Tibial artery (tissue), 4 donors: ENCODE results near the gene OCSTAMP.

ENCODE experiments used
- DNase-seq, 2 donors: peaks; one replicate each; pipeline ENCODE4 v3.0.0-alpha.2; 2019
- H3K27ac ChIP-seq, 2 donors: fragments of 200-600 bp; sonication (generic) in 1 of 2; 1 replicate in 1 of 2; 2 replicates in 1 of 2; pipeline ENCODE4 v1.5.1; 2018 to 2019; ENCODE audit warnings: mild to moderate bottlenecking in 1 of 2
- H3K27me3 ChIP-seq, 2 donors: fragments of 200-600 bp; sonication (generic) in 1 of 2; one replicate each; pipeline versions ENCODE4 v1.5.1 to v1.6.0; 2016 to 2019
- H3K36me3 ChIP-seq, 3 donors: fragments of 200-600 bp; sonication (generic) in 2 of 3; one replicate each; pipeline ENCODE4 v1.5.1; 2016 to 2019; ENCODE audit warnings: mild to moderate bottlenecking in 2 of 3
- H3K4me1 ChIP-seq, 4 donors: fragments of 200-600 bp; sonication (generic) in 2 of 4; 1 replicate in 3 of 4; 2 replicates in 1 of 4; pipeline ENCODE4 v1.5.1; 2016 to 2019
- H3K4me3 ChIP-seq, 2 donors: fragments of 200-600 bp; sonication (generic) in 1 of 2; 1 replicate in 1 of 2; 2 replicates in 1 of 2; pipeline ENCODE4 v1.5.1; 2018 to 2019; ENCODE audit warnings: mild to moderate bottlenecking in 2 of 2
- H3K9me3 ChIP-seq, 3 donors: fragments of 200-600 bp; sonication (generic) in 1 of 3; one replicate each; pipeline ENCODE4 v1.5.1; 2016 to 2019
- CTCF ChIP-seq, 2 experiments: fragments of 200-600 bp in 1 of 2; fragments of 450-650 bp in 1 of 2; IDR thresholded peaks; one replicate each; pipeline ENCODE4 v1.5.1; 2017 to 2019; ENCODE audit warnings: antibody characterized with exemption in 2 of 2, mild to moderate bottlenecking in 1 of 2, moderate library complexity in 1 of 2
- intact Hi-C: fragments of 100-400 bp; cut with DNase I; formaldehyde crosslinking; loops from one replicate; pipeline ENCODE4 v1.15.0; 2023; ENCODE audit warnings: low total_unique reads

Gene OCSTAMP

GRCh38 chr20:46520976-46521579, 29.4 kb downstream of the OCSTAMP start:
- H3K36me3 ChIP-seq, result no peaks in the 10 kb centered on the region
- TF ChIP-seq CTCF (IDR thresholded peaks at IDR 0.05), result peak; percentile 29 to 39

GRCh38 chr20:46520540-46520939, 29.9 kb downstream of the OCSTAMP start:
- TF ChIP-seq CTCF (IDR thresholded peaks at IDR 0.05), result no peak
- intact Hi-C loops, result no loop called here
- H3K27me3 ChIP-seq, result peaks cover 0 to 17% of the 10 kb centered on the region in 2 donors
- no peak for DNase-seq
- no peak overlapping the region for H3K27ac ChIP-seq
- no peak overlapping the region for H3K4me3 ChIP-seq
- no peaks in the 10 kb centered on the region for H3K4me1 ChIP-seq
- H3K36me3 ChIP-seq, result no peaks in the 10 kb centered on the region
- H3K9me3 ChIP-seq, result peaks cover 0 to 3% (median 0%) of the 10 kb centered on the region in 3 donors

More at GRCh38 chr20:46520976-46521579, 29.4 kb downstream of the OCSTAMP start:
- Histone ChIP-seq H3K27me3 (peaks cover 0 to 17% of the 10 kb centered on the region in 2 donors), H3K4me3 (no peak overlapping the region), H3K27ac (no peak overlapping the region), H3K9me3 (peaks cover 0 to 3% (median 0%) of the 10 kb centered on the region in 3 donors), H3K4me1 (no peaks in the 10 kb centered on the region)
- intact Hi-C loops, result no loop called here
- DNase-seq, result peak in 1 of 2 donors; percentile 22

GRCh38 chr20:46519471-46520068, 30.9 kb downstream of the OCSTAMP start:
- TF ChIP-seq CTCF (IDR thresholded peaks at IDR 0.05), result no peak
- no peaks in the 10 kb centered on the region for H3K36me3 ChIP-seq
- no peak for DNase-seq
- H3K4me3 ChIP-seq, result no peak overlapping the region
- no peaks in the 10 kb centered on the region for H3K4me1 ChIP-seq
- intact Hi-C loops, result no loop called here
- peaks cover 0 to 3% (median 0%) of the 10 kb centered on the region in 3 donors for H3K9me3 ChIP-seq
- peaks cover 0 to 17% of the 10 kb centered on the region in 2 donors for H3K27me3 ChIP-seq
- H3K27ac ChIP-seq, result no peak overlapping the region

- TF ChIP-seq CTCF (IDR thresholded peaks at IDR 0.05), result no peak
- intact Hi-C loops, result no loop called here
- no peaks in the 10 kb centered on the region for H3K9me3 ChIP-seq
- H3K4me1 ChIP-seq, result peaks cover 0 to 4% (median 0%) of the 10 kb centered on the region in 4 donors
- H3K4me3 ChIP-seq, result peak within 1 kb of the TSS; percentile 59 to 62
- DNase-seq, result peak; percentile 21 to 70
- H3K27me3 ChIP-seq, result no peaks in the 10 kb centered on the region
- H3K36me3 ChIP-seq, result no peaks in the 10 kb centered on the region
- H3K27ac ChIP-seq, result peak within 1 kb of the TSS; percentile 9 to 60
These were observed 37.3 kb downstream of the OCSTAMP start, which contains the start of gene ZNF334 for GRCh38 chr20:46512943-46513844. Gene ZNF334 (minus strand): TSS chr20:46513559. CDS start chr20:46512102, 1,457 bp downstream.

- H3K9me3 ChIP-seq, result no peaks in the 10 kb centered on the region
- DNase-seq, result no peak
- TF ChIP-seq CTCF (IDR thresholded peaks at IDR 0.05), result no peak
These were observed 40.9 kb downstream of the OCSTAMP start for GRCh38 chr20:46509523-46509922.

More at GRCh38 chr20:46509523-46509922, 40.9 kb downstream of the OCSTAMP start:
- Histone ChIP-seq H3K36me3 (no peaks in the 10 kb centered on the region), H3K27me3 (no peaks in the 10 kb centered on the region), H3K4me3 (no peak overlapping the region), H3K27ac (no peak overlapping the region), H3K4me1 (peaks cover 0 to 4% (median 0%) of the 10 kb centered on the region in 4 donors)
- intact Hi-C loops, result no loop called here
